Activated CD8-positive, alpha-beta memory T cell treated with anti-CD3 and anti-CD28 coated beads for 4 hours (primary cell): Measurements from ENCODE around the gene CITED4.
"Not testable (repeated sequence)": the region's sequence is repeated elsewhere in the genome, so short reads cannot be mapped to it uniquely, and the experiment has no call there.

Experiments used
- DNase-seq, 2 donors: peaks; one replicate each; pipeline ENCODE4 v3.0.0-alpha.2; 2020; ENCODE audit warnings: low read depth in 2 of 2

The CITED4 gene, protein sequence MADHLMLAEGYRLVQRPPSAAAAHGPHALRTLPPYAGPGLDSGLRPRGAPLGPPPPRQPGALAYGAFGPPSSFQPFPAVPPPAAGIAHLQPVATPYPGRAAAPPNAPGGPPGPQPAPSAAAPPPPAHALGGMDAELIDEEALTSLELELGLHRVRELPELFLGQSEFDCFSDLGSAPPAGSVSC

GRCh38 chr1:40862008-40862863 is at the start of gene CITED4:
Gene CITED4, minus strand, starts transcription at chr1:40862363. Its CDS starts 236 bp downstream, at chr1:40862127.
- DNase-seq: peak; percentile 89 to 90

DNA sequence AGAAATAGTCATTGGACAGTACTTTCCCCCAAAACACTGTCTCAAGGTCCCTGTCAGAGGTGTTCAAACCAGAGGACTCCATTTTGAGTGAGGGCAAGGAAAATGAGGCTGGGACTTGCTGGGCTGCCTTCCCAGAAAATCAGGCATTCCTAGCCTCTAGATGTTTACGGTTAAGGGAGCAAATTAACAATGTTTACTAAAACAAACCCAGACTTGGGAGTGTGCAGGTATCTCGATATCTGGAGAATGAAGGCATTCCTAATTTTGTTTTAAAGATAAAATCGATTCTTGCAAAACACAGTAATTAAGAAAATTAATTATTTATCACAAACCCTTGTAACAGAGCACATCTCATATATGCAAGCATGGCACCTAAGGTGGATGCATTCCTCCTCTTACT is 48.9 kb upstream of the CITED4 start:
- DNase-seq: no peak

GRCh38 chr1:40909281-40909680 is 47.1 kb upstream of the CITED4 start:
- DNase-seq: no peak

DNA sequence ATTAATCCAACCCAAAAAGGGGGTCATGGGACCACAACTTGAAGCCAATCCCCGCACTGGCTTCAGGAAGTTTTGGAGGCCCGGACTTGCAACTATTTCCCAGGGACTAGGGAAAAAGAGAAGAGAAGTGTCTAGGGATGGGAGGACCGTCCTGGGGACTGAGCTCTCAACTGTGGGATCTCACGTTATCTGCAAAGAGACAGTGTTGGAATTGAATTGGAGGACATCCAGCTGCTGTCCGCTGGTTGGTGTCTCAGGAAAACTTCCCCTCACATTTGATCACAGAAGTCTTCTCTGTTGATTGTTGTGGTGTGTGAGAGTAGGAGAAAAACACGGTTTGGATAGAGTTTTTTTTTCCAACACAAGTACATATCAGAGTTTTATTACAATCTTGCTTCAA is 46.2 kb upstream of the CITED4 start:
- no peak for DNase-seq

GRCh38 chr1:40907899-40908298 is 45.7 kb upstream of the CITED4 start:
- no peak for DNase-seq

GRCh38 chr1:40906781-40907400 is 44.7 kb upstream of the CITED4 start:
- no peak for DNase-seq

DNA sequence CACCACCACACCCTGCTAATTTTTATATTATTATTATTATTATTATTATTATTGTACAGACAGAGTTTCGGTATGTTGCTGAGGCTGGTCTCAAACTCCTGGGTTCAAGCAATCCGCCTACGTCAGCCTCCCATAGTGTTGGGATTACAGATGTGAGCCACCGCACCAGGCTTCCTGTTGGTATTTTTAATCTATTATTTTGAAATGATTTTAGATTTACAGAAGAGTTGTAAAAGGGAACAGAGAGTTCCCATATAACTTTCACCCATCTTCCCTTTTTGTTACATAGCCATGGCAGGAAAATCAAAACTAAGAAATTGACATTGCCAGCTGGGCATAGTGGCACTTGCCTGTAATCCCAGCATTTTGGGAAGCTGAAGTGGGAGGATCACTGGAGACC is 42.9 kb upstream of the CITED4 start:
- no peak for DNase-seq

- no peak for DNase-seq
Observed at GRCh38 chr1:40903106-40903505, 40.9 kb upstream of the CITED4 start.

GRCh38 chr1:40901886-40902852 is 40.0 kb upstream of the CITED4 start:
- DNase-seq: no peak

GRCh38 chr1:40899230-40899870 is 37.2 kb upstream of the CITED4 start:
- no peak for DNase-seq

- DNase-seq: no peak
Observed at GRCh38 chr1:40898431-40898901, 36.3 kb upstream of the CITED4 start.

DNA sequence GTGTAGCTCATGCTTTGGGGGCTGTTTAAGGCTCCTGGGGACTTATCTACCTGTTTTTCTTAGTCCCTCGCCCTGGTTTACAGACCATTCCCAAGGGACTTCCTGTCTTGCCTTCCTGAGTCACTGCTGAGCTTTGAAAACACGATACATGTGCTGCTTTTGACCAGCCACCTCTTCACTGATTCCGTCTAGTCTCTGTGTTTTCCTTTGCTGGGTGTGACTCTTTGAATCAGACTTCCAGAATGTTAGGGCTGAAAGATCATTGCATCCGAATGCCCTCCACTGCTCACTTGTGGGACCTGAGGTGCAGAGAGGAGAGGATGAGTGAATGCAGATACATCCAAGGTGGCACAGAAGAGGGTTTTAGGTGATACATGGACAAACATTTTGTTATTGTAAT is 35.4 kb upstream of the CITED4 start:
- no peak for DNase-seq

- DNase-seq: no peak
Observed at GRCh38 chr1:40896482-40896881, 34.3 kb upstream of the CITED4 start.

GRCh38 chr1:40895601-40896000 is 33.4 kb upstream of the CITED4 start:
- no peak for DNase-seq

DNA sequence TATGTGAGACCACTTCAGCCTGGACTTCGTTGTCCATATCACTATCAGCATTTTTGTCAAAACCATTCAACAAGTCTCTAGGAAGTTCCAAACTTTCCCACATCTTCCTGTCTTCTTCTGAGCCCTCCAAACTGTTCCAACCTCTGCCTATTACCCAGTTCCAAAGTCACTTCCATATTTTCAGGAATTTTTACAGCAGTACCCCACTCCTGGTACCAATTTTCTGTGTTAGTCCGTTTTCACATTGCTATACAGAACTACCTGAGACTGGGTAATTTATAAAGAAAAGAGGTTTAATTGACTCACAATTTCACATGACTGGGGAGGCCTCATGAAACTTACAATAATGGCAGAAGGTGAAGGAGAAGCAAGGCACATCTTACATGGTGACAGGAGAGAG is 32.7 kb upstream of the CITED4 start:
- not testable (repeated sequence) for DNase-seq

GRCh38 chr1:40894455-40894854 is 32.3 kb upstream of the CITED4 start:
- DNase-seq: no peak

GRCh38 chr1:40893946-40894345 is 31.8 kb upstream of the CITED4 start:
- DNase-seq: no peak

- DNase-seq: no peak
Observed at GRCh38 chr1:40892354-40892753, 30.2 kb upstream of the CITED4 start.

- no peak for DNase-seq
Observed at GRCh38 chr1:40890771-40891170, 28.6 kb upstream of the CITED4 start.

- DNase-seq: no peak
Observed at GRCh38 chr1:40887652-40888051, 25.5 kb upstream of the CITED4 start.

GRCh38 chr1:40887012-40887378 is 24.8 kb upstream of the CITED4 start:
- DNase-seq: no peak
